ENCODE results near the gene ARPC3.

Gene ARPC3

GRCh38 chr12:110403146-110403975 is 46.8 kb downstream of the ARPC3 start, which contains the start of gene ANAPC7:
ANAPC7 (minus strand) TSS chr12:110403708; CDS start chr12:110403627, 81 bp downstream.
- H3K27ac ChIP-seq: peak within 1 kb of the TSS; percentile 99
- no peak for TF ChIP-seq CTCF (conservative IDR thresholded peaks at IDR 0.05)
